ENCODE results near the gene ANO1. TPM values are rescaled to one million over a fixed set of nuclear protein-coding genes. Genes with fewer than 3 reads are reported as not detected.

ANO1 gene
- total RNA-seq, 1 donor from 2014 or later = 1.2 TPM

DNA sequence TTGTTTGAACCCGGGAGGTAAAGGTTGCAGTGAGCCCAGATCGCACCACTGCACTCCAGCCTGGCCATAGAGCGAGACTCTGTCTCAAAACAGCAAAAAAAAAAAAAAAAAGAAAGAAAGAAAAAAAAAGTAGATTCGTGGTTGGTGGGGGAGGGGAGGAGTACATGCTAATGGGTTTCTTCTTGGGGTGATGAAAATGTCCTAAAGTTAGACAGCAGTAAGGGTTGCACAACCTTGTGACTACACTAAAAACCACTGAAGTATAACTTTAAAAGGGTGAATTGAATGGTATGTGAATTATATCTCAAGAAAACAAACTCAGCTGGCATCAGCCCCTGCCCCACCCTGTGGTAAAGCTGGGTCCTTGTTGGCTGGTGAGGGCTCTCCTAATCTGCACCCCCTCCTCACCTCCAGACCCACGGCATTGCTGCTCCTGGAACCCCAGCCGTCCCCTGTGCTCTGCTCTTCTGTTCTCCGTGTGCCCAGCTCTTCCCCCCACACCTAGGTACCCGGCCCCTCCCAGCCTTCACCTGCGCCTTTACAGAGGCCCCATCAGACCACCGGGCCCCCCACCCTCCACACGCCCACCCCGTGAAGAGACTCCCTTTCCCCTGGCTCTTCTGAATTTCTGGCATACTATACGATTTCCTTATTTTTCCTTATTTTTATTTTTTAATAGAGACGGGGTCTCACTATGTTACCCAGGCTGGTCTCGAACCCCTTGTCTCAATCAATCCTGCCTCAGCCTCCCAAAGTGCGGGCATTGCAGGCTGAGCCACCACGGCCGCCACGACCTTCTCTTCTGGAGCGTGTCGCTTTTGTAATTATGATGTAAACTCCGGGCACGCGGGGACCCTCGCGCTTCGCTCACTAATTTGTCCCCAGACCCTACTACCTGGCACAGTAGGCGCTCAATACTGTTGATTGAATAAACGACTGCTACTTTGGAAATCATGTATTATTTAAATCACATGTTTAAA, 124.1 kb downstream of the ANO1 start:
- DNase-seq (ENCODE audit: low read depth) = no peak
- TF ChIP-seq, protein P1, sequence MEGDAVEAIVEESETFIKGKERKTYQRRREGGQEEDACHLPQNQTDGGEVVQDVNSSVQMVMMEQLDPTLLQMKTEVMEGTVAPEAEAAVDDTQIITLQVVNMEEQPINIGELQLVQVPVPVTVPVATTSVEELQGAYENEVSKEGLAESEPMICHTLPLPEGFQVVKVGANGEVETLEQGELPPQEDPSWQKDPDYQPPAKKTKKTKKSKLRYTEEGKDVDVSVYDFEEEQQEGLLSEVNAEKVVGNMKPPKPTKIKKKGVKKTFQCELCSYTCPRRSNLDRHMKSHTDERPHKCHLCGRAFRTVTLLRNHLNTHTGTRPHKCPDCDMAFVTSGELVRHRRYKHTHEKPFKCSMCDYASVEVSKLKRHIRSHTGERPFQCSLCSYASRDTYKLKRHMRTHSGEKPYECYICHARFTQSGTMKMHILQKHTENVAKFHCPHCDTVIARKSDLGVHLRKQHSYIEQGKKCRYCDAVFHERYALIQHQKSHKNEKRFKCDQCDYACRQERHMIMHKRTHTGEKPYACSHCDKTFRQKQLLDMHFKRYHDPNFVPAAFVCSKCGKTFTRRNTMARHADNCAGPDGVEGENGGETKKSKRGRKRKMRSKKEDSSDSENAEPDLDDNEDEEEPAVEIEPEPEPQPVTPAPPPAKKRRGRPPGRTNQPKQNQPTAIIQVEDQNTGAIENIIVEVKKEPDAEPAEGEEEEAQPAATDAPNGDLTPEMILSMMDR (conservative IDR thresholded peaks at IDR 0.05; ENCODE audit: low read depth, low read length) = no peak
- H3K4me3 ChIP-seq (ENCODE audit: low read depth, low read length) = peak overlapping the region; percentile 90

DNA sequence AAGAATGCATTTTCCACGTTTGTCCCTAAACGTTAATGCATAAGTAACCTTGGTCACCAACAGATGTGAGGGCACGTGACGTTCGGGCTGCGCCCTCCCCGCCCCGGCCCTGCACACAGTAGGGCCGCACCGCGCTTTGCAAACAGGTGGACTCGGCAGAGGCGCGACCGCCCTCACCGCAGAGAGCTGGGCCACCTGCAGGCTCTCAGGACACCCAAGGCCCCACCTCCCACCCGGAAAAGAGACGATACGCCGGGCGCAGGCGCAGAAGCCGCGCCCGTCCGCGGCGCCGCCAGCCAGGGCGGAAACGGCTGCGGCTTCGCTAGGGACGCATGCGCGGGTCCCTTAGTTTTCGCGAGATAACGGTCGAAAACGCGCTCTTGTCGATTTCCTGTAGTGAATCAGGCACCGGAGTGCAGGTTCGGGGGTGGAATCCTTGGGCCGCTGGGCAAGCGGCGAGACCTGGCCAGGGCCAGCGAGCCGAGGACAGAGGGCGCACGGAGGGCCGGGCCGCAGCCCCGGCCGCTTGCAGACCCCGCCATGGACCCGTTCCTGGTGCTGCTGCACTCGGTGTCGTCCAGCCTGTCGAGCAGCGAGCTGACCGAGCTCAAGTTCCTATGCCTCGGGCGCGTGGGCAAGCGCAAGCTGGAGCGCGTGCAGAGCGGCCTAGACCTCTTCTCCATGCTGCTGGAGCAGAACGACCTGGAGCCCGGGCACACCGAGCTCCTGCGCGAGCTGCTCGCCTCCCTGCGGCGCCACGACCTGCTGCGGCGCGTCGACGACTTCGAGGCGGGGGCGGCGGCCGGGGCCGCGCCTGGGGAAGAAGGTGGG, 125.0 kb downstream of the ANO1 start, which contains the start of gene FADD:
FADD (plus strand) TSS at position 377 of the 831 bp plus-strand sequence; CDS start at position 541, 164 bp downstream.
- TF ChIP-seq, protein P1 (conservative IDR thresholded peaks at IDR 0.05; ENCODE audit: low read depth, low read length) = no peak
- DNase-seq (ENCODE audit: low read depth) = no peak
- H3K4me3 ChIP-seq (ENCODE audit: low read depth, low read length) = peak within 1 kb of the TSS; percentile 90

- TF ChIP-seq, protein P1 (conservative IDR thresholded peaks at IDR 0.05; ENCODE audit: low read depth, low read length) = no peak
- H3K4me3 ChIP-seq (ENCODE audit: low read depth, low read length) = peak overlapping the region; percentile 90
- DNase-seq (ENCODE audit: low read depth) = no peak
Observed at GRCh38 chr11:70203751-70204465, 125.8 kb downstream of the ANO1 start.

- TF ChIP-seq, protein P1 (conservative IDR thresholded peaks at IDR 0.05; ENCODE audit: low read depth, low read length) = no peak
- peak overlapping the region; percentile 90 for H3K4me3 ChIP-seq (ENCODE audit: low read depth, low read length)
- DNase-seq (ENCODE audit: low read depth) = no peak
Observed at GRCh38 chr11:70204466-70204799, 126.3 kb downstream of the ANO1 start.

DNA sequence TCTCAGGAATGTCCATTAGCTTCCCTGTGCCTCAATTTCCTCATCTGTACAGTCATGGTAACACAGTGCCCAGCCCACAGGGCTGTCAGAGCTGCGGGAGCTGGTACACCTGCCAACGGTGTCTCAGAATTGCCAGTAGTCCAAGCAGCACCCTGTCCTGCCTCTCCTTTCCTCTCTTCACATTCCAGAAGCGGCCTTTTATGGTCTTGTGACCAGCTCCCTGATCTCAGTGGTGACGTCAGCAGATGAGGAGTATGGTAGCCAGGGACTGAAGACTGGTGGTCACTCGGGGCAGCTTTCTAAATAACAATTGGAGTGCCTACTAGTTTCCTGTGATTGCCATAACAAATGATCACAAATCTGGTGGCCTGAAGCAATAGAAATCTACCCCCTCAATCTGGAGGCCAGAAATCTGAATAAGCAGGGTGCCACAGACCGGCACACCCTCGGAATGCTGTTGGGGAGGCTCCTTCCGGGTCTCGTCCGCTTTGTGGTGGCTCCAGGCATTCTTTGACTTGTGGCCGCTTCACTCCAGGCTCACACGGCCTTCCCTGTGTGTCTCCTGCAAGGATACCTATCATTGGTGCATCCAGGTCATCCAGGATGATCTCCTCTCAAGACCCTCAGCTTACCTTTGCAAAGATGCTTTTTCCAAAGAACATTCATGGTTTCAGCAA, 127.1 kb downstream of the ANO1 start:
- TF ChIP-seq, protein P1 (conservative IDR thresholded peaks at IDR 0.05; ENCODE audit: low read depth, low read length) = no peak
- DNase-seq (ENCODE audit: low read depth) = no peak
- H3K4me3 ChIP-seq (ENCODE audit: low read depth, low read length) = peak overlapping the region; percentile 90

- TF ChIP-seq, protein P1 (conservative IDR thresholded peaks at IDR 0.05; ENCODE audit: low read depth, low read length) = no peak
- H3K4me3 ChIP-seq (ENCODE audit: low read depth, low read length) = no peak overlapping the region
- DNase-seq (ENCODE audit: low read depth) = no peak
Observed at GRCh38 chr11:70205766-70206165, 127.6 kb downstream of the ANO1 start.

Measured in epithelial cell of proximal tubule (primary cell).